ENCODE measurements around the gene TTC4.

The TTC4 gene

DNA sequence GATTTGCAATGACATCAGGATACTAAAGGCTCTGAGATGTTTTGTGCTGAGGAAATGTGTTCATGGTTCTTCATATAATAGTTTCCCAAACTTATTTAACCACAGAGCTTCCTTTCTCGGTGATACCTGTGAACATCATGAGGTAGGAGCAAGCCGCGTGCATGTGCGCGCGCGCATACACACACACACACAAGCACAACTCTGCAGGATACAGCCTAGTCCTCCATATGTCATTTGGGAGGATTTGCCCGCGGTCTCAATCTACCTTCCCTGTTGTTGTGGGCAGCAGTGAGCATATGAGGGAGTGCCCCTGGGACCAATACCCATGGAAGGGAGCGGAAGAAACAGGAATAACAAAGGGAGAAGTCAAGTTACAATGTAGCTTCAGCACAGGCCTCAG is 12.2 kb upstream of the TTC4 start:
- DNase-seq (ENCODE audit: low read depth in 2 of 2, low spot score in 1 of 2) = no peak

GRCh38 chr1:54705153-54705552 is 10.5 kb upstream of the TTC4 start:
- DNase-seq (ENCODE audit: low read depth in 2 of 2, low spot score in 1 of 2) = no peak

GRCh38 chr1:54706419-54706818 is 9.2 kb upstream of the TTC4 start:
- DNase-seq (ENCODE audit: low read depth in 2 of 2, low spot score in 1 of 2) = no peak

GRCh38 chr1:54708385-54708784 is 7.3 kb upstream of the TTC4 start:
- DNase-seq (ENCODE audit: low read depth in 2 of 2, low spot score in 1 of 2) = no peak

DNA sequence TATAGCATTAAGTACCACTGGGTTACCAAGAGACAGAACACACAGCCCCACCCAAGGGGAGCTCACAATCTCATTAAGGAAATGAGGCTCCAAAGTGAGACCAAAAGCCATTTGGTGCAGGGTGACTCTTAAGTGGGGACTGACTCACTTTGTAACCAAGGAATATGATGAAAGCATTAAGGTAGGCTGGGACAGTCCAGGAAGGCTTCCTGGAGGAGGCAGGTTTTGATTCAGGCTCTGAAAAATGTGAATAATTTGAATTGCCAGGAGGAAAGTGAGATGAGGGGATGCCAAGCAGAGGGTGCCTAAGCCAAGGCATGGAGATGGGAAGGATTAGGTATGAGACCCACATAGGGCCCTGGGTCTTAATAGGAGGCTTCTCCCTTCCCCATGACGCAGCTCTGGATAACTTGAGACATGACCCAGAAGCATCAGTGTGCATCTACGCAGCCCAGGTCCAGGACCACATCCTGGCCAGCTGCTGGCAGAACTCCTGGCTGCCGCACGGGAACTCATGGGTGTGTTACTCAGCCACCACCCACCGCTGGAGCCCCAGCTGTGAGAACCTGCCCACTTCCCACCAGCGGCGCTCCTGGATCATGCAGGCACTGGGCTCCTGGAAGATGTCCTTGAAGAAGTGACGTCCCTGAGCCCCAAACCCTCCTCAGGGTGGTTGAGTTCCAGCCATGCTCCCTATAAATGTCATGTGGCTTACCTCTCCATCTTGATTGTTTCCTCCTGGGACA is 5.9 kb upstream of the TTC4 start:
- DNase-seq (ENCODE audit: low read depth in 2 of 2, low spot score in 1 of 2) = no peak

DNA sequence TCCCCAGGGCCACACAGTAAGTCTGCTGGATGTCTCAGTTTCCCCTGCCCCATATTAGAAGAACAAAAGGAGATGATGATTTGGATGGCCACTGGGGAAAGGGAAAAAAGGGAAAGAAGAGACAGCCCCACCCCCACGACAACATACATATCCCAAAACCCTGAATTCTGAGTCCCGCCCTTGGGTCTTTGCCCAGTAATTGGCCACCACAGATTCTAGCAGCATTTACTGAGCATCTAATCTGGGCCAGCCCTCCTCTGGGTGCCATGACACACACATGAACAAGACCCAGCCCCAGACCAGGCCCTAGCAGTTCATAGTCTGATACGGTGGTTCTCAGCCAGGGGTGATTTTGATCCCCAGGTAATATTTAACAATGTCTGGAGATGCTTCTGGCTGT is 5.2 kb upstream of the TTC4 start:
- no peak for DNase-seq (ENCODE audit: low read depth in 2 of 2, low spot score in 1 of 2)

- DNase-seq (ENCODE audit: low read depth in 2 of 2, low spot score in 1 of 2) = no peak
These were observed 4.8 kb upstream of the TTC4 start for GRCh38 chr1:54710841-54711240.

GRCh38 chr1:54711536-54711935 is 4.1 kb upstream of the TTC4 start:
- no peak for DNase-seq (ENCODE audit: low read depth in 2 of 2, low spot score in 1 of 2)

GRCh38 chr1:54714881-54715492 is 674 bp upstream of the TTC4 start:
- no peak for DNase-seq (ENCODE audit: low read depth in 2 of 2, low spot score in 1 of 2)

GRCh38 chr1:54716299-54717047 is 812 bp downstream of the TTC4 start:
- no peak for DNase-seq (ENCODE audit: low read depth in 2 of 2, low spot score in 1 of 2)

- DNase-seq (ENCODE audit: low read depth in 2 of 2, low spot score in 1 of 2) = no peak
These were observed 6.1 kb downstream of the TTC4 start for GRCh38 chr1:54721719-54722118.

- DNase-seq (ENCODE audit: low read depth in 2 of 2, low spot score in 1 of 2) = no peak
These were observed 8.3 kb downstream of the TTC4 start for GRCh38 chr1:54723985-54724384.

DNA sequence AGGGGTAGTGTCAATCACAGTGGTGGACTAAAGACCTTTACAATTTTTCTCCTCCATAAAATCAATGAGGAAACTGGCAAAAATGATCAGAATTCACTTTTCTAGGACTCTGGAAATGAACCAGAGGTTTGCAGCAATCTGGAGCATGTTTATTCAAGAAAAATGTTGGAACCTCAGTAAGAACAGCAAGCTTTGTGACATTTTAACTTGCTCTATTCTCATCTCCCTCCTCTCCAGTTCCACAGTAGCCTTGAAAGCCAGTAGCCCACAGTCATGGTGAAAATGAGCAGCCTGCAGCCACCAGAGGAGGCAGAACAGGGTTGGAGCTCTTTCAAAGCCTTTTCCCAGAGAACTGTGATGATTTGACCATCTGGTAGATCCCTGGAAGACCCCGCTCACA is 9.1 kb downstream of the TTC4 start:
- no peak for DNase-seq (ENCODE audit: low read depth in 2 of 2, low spot score in 1 of 2)

- no peak for DNase-seq (ENCODE audit: low read depth in 2 of 2, low spot score in 1 of 2)
These were observed 12.4 kb downstream of the TTC4 start for GRCh38 chr1:54728027-54728426.

DNA sequence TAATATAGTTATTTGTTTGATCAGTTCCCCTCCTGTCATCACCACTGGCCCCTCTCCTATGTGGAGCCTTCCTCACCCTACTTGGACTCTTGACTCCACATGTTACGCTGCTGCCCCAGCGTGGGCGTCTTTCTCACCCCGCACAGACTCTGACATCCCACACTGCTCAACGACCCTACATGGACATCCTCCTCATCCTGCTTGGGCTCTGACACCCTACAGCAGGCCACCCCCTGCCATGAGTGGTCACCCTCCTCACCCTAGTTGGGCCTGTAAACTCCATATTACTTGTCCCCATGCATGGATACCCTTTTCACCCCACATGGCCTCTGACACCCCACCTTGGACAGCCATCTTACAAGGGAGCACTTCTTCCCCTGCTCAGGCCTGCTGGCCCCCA is 21.0 kb downstream of the TTC4 start:
- DNase-seq (ENCODE audit: low read depth in 2 of 2, low spot score in 1 of 2) = no peak

GRCh38 chr1:54738244-54738643 is 22.6 kb downstream of the TTC4 start:
- no peak for DNase-seq (ENCODE audit: low read depth in 2 of 2, low spot score in 1 of 2)

DNA sequence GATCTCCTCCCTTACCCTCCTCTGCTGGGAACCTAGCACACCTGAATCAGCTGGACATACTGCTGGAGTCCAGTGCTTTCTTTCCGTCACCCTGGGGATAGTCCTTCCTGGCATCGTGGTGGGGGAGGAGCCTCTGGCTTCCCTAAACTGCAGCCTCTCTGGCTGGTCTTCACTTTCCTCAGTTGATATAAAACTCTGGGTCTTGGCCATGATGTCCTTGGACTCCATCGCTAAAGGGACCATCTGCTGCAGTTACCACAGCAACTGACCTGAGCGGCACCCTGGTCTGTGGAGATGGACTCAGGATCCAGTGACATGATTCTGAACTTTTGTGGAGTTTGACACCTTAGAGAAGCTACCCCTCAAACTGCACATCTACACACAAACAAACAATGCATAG is 25.9 kb downstream of the TTC4 start:
- DNase-seq (ENCODE audit: low read depth in 2 of 2, low spot score in 1 of 2) = no peak

GRCh38 chr1:54742282-54742681 is 26.6 kb downstream of the TTC4 start:
- DNase-seq (ENCODE audit: low read depth in 2 of 2, low spot score in 1 of 2) = no peak

DNA sequence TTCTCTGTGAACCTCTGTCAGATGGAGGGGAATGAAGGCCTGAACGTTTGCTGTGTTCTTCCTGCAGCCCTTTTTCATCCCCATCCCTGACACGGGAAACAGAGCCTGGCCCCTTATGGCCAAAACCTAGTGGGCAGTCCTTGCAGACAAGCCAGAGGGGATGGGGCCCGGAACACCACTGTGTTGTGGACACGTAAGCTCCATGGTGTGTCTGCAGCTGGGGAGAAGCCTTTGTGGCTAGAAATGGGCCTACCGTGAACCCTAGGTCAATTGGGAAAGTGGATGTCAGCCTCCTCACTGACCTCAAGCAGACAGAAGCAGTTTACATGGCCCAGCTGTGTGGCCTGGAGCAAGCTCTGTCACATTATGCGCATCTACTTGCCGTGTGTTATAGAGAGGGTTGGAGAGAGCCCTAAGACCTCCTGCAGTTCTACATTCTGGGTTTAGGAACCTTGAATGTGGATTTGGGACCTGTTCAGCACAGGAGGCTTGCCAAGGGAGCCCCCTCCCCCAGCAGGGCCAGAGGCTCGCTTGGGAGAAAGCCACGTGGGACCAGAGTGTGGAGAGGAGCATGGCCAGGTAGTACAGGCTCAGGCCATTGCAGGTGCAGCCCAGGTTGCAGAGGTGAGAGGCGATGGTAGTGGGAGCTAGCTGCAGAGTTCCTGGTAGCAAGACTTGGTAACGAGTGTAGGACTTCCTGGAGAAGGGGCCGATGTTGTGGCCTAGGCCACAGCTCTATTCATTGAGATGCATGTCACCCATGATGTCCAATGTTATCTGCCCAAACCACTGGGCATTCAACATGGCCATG is 28.0 kb downstream of the TTC4 start:
- DNase-seq (ENCODE audit: low read depth in 2 of 2, low spot score in 1 of 2) = no peak

DNA sequence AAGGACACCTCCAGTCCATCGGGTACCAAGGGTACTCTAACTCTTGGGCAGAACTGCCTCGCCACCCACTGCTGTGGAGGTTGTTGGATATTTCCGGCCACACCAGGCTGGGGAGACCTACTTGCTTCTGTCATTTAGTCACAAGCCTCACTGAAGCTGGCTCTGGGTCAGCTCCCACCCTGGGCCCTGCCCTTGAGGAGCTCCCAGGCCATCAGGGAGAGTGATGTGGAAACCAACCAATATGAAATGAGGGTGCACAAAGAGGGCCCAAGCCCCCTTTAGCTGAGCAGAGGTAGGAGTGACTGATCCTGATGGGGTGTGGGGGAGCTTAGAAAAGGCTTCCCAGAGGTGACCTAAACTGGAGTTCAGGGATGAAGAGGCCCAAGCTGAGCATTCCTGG is 29.0 kb downstream of the TTC4 start:
- DNase-seq (ENCODE audit: low read depth in 2 of 2, low spot score in 1 of 2) = no peak

GRCh38 chr1:54745274-54745673 is 29.6 kb downstream of the TTC4 start:
- no peak for DNase-seq (ENCODE audit: low read depth in 2 of 2, low spot score in 1 of 2)

DNA sequence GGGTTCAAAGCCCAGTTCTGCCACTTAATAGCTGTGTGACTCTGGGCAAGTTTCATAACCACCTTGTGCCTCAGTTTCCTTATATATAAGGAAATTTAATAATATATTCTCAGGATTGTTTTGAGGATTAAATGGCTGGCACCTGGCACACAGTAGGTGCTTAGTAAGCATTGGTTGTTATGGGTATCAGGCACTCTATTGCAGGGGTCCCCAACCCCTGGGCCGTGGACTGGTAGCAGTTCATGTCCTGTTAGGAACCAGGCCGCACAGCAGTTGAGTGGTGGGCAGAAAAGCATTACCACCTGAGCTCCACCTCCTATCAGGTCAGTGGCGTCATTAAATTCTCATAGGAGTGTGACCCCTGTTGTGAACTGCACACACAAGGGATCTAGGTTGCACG is 30.2 kb downstream of the TTC4 start:
- no peak for DNase-seq (ENCODE audit: low read depth in 2 of 2, low spot score in 1 of 2)

Measured in stimulated activated CD8-positive, alpha-beta memory T cell treated with anti-CD3 and anti-CD28 coated beads, Interleukin-4, amount 100 ng/mL, for 1 hour (primary cell).